HepG2 (cell line): Measurements from ENCODE around the gene CPVL. TPM values are rescaled to one million over a fixed set of nuclear protein-coding genes. Genes with fewer than 3 reads are reported as not detected.

Source experiments
- FOXM1 ChIP-seq: sonication (generic); formaldehyde crosslinking; IDR thresholded peaks from 2 replicates; pipeline ENCODE4 v1.5.0; 2020; ENCODE audit warnings: missing genetic modification reagents
- HMGA1 ChIP-seq: sonication (generic); formaldehyde crosslinking; conservative IDR thresholded peaks from 2 replicates; pipeline ENCODE4 v1.4.0; 2020; ENCODE audit warnings: missing genetic modification reagents
- HNRNPH1 ChIP-seq: fragments of 200-400 bp; formaldehyde crosslinking; optimal IDR thresholded peaks from 2 replicates; pipeline ENCODE3; 2017; ENCODE audit warnings: mild to moderate bottlenecking, low read depth, low read length
- MAFK ChIP-seq, 2 experiments: IDR thresholded peaks in 1 of 2; conservative IDR thresholded peaks in 1 of 2; 2 replicates each; pipeline ENCODE4 v1.6.1; 2011; ENCODE audit warnings: improper control_type of control experiment in 2 of 2, low read length in 2 of 2
- POGK ChIP-seq: sonication (generic); formaldehyde crosslinking; conservative IDR thresholded peaks from 2 replicates; pipeline ENCODE4 v1.8.0; 2022; ENCODE audit warnings: mild to moderate bottlenecking, moderate library complexity, missing genetic modification reagents
- PREB ChIP-seq: sonication (generic); formaldehyde crosslinking; IDR thresholded peaks from 2 replicates; pipeline ENCODE4 v1.4.0; 2020; ENCODE audit warnings: missing genetic modification reagents
- PTBP1 ChIP-seq: fragments of 200-400 bp; formaldehyde crosslinking; IDR thresholded peaks from 2 replicates; pipeline ENCODE4 v1.6.1; 2018; ENCODE audit warnings: low read length, low read depth; ENCODE audit not compliant: poor library complexity, severe bottlenecking
- RAD51 ChIP-seq: fragments of 450-650 bp; IDR thresholded peaks from 2 replicates; pipeline ENCODE4 v1.6.1; 2016; ENCODE audit warnings: borderline replicate concordance
- RBAK ChIP-seq: sonication (generic); formaldehyde crosslinking; IDR thresholded peaks from 2 replicates; pipeline ENCODE4 v1.5.1; 2020; ENCODE audit warnings: mild to moderate bottlenecking, missing genetic modification reagents
- ZBTB3 ChIP-seq: sonication (generic); formaldehyde crosslinking; IDR thresholded peaks from 2 replicates; pipeline ENCODE4 v1.4.0; 2020; ENCODE audit warnings: low read depth, mild to moderate bottlenecking, moderate library complexity, missing genetic modification reagents, borderline replicate concordance
- ZBTB7B ChIP-seq: sonication (generic); formaldehyde crosslinking; IDR thresholded peaks from 2 replicates; pipeline ENCODE4 v1.4.0; 2020; ENCODE audit warnings: missing genetic modification reagents
- ZNF121 ChIP-seq: sonication (generic); formaldehyde crosslinking; IDR thresholded peaks from 2 replicates; pipeline ENCODE4 v1.5.0; 2020; ENCODE audit warnings: mild to moderate bottlenecking, missing genetic modification reagents
- ZNF260 ChIP-seq: sonication (generic); formaldehyde crosslinking; IDR thresholded peaks from 2 replicates; pipeline ENCODE4 v1.4.0; 2020; ENCODE audit warnings: missing genetic modification reagents, low read depth, mild to moderate bottlenecking, borderline replicate concordance
- ZNF879 ChIP-seq: sonication (generic); formaldehyde crosslinking; IDR thresholded peaks from 2 replicates; pipeline ENCODE4 v1.8.1; 2023; ENCODE audit warnings: missing genetic modification reagents
- polyA plus RNA-seq, 8 experiments: library from polyadenylated mRNA; depleted of rRNA in 3 of 8; stranded (reverse) in 7 of 8; unstranded in 1 of 8; fragments of >200 nt; fragmentation: Illumina TruSeq in 4 of 8; extraction: Trizol in 4 of 8; gene quantifications; 2 replicates each; pipeline versions ENCODE4 v1.2.1 to v1.2.3, GENCODE V29; 2011 to 2016; ENCODE audit warnings: low read depth in 4 of 8, missing spikeins in 1 of 8, mixed read lengths in 1 of 8; ENCODE audit not compliant: insufficient read depth in 1 of 8
- total RNA-seq, 5 experiments: library from RNA; depleted of rRNA; stranded (reverse); fragments of >200 nt; fragmentation: Illumina TruSeq; extraction: Trizol; gene quantifications; 2 replicates each; pipeline ENCODE4 v1.2.3, GENCODE V29; 2016; ENCODE audit warnings: low read depth in 1 of 5
- TF ChIP-seq, protein P1 (sequence below): sonication (generic); formaldehyde crosslinking; IDR thresholded peaks from 2 replicates; pipeline ENCODE4 v1.5.1; 2020; ENCODE audit warnings: mild to moderate bottlenecking, missing genetic modification reagents, borderline replicate concordance
- TF ChIP-seq, protein P2 (sequence below): sonication (generic); formaldehyde crosslinking; conservative IDR thresholded peaks from 2 replicates; pipeline ENCODE4 v1.4.0; 2020; ENCODE audit warnings: mild to moderate bottlenecking, missing genetic modification reagents, moderate library complexity

Gene CPVL
- total and polyA plus RNA-seq, 2 of the 13 experiments (the other 11 are each of a cell fraction or from before 2014, with no cell fraction given), result 59.2 to 294 TPM

DNA sequence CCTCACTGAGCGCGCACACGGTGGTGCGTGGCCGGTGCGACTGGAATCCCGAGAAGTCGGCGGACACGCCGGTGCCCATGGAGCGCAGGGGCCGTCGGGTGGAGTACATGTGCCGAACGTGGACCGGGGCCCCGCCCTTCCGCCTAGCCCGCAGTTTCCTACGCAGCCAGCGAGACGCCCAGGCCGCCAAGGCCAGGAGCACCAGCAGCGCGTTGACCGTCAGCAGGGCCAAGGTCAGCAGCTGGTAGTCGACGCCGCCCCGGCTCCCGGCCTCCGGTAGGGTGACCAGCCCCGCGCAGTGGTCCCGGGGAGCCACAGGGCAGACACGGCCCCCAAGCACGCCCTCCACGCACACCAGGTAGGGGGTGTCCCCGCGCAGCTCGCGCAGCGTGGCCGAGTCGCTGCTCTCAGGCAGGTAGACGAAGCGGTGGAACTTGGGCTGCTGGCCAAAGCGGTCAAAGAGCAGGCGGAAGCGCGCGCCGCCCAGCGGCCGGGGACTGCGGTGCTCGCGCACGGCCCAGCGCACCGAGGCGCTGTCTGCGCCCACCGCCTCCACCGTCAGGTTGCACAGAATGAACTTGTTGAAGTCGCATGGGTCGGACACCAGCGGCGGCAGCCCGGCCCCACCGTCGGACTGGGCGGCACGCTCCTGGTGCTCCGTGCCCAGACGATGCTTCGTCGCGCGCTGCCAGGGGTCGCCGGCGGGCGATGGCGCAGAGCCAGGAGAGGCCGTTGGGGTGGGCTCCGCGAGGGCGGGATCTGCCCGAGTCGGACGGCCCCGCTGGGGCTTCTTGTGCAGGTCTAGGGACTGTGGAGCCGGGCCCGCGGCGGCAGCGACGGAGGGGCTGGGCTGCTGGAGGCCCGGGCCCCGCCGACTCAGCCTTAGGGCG is 190.4 kb downstream of the CPVL start (continued):
- TF ChIP-seq, protein P1, sequence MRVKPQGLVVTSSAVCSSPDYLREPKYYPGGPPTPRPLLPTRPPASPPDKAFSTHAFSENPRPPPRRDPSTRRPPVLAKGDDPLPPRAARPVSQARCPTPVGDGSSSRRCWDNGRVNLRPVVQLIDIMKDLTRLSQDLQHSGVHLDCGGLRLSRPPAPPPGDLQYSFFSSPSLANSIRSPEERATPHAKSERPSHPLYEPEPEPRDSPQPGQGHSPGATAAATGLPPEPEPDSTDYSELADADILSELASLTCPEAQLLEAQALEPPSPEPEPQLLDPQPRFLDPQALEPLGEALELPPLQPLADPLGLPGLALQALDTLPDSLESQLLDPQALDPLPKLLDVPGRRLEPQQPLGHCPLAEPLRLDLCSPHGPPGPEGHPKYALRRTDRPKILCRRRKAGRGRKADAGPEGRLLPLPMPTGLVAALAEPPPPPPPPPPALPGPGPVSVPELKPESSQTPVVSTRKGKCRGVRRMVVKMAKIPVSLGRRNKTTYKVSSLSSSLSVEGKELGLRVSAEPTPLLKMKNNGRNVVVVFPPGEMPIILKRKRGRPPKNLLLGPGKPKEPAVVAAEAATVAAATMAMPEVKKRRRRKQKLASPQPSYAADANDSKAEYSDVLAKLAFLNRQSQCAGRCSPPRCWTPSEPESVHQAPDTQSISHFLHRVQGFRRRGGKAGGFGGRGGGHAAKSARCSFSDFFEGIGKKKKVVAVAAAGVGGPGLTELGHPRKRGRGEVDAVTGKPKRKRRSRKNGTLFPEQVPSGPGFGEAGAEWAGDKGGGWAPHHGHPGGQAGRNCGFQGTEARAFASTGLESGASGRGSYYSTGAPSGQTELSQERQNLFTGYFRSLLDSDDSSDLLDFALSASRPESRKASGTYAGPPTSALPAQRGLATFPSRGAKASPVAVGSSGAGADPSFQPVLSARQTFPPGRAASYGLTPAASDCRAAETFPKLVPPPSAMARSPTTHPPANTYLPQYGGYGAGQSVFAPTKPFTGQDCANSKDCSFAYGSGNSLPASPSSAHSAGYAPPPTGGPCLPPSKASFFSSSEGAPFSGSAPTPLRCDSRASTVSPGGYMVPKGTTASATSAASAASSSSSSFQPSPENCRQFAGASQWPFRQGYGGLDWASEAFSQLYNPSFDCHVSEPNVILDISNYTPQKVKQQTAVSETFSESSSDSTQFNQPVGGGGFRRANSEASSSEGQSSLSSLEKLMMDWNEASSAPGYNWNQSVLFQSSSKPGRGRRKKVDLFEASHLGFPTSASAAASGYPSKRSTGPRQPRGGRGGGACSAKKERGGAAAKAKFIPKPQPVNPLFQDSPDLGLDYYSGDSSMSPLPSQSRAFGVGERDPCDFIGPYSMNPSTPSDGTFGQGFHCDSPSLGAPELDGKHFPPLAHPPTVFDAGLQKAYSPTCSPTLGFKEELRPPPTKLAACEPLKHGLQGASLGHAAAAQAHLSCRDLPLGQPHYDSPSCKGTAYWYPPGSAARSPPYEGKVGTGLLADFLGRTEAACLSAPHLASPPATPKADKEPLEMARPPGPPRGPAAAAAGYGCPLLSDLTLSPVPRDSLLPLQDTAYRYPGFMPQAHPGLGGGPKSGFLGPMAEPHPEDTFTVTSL (CRISPR knock-in tag), result no peak; the same call in 1 of the 2 replicates
- TF ChIP-seq ZBTB7B (CRISPR knock-in tag) (peak; percentile 88), HNRNPH1 (no peak), ZNF260 (CRISPR knock-in tag) (peak; percentile 34; the same call in 1 of the 2 replicates), ZNF879 (CRISPR knock-in tag) (peak; percentile 97; the same call in 1 of the 2 replicates), FOXM1 (peak; percentile 35; the same call in 1 of the 2 replicates), RAD51 (no peak), MAFK (conservative IDR thresholded peaks at IDR 0.05 in 1 of 2, IDR thresholded peaks at IDR 0.05 in 1 of 2; ENCODE audit: low read length in 2 of 2) (no peak), RBAK (CRISPR knock-in tag) (0 out of 2 replicates have a peak, but pooled peaks have one; percentile 30), PREB (no peak), HMGA1 (CRISPR knock-in tag) (no peak), PTBP1 (no peak), POGK (CRISPR knock-in tag) (peak; percentile 93), ZNF121 (CRISPR knock-in tag) (peak; percentile 70), ZBTB3 (CRISPR knock-in tag) (no peak; the same call in 1 of the 2 replicates)
- TF ChIP-seq, protein P2, sequence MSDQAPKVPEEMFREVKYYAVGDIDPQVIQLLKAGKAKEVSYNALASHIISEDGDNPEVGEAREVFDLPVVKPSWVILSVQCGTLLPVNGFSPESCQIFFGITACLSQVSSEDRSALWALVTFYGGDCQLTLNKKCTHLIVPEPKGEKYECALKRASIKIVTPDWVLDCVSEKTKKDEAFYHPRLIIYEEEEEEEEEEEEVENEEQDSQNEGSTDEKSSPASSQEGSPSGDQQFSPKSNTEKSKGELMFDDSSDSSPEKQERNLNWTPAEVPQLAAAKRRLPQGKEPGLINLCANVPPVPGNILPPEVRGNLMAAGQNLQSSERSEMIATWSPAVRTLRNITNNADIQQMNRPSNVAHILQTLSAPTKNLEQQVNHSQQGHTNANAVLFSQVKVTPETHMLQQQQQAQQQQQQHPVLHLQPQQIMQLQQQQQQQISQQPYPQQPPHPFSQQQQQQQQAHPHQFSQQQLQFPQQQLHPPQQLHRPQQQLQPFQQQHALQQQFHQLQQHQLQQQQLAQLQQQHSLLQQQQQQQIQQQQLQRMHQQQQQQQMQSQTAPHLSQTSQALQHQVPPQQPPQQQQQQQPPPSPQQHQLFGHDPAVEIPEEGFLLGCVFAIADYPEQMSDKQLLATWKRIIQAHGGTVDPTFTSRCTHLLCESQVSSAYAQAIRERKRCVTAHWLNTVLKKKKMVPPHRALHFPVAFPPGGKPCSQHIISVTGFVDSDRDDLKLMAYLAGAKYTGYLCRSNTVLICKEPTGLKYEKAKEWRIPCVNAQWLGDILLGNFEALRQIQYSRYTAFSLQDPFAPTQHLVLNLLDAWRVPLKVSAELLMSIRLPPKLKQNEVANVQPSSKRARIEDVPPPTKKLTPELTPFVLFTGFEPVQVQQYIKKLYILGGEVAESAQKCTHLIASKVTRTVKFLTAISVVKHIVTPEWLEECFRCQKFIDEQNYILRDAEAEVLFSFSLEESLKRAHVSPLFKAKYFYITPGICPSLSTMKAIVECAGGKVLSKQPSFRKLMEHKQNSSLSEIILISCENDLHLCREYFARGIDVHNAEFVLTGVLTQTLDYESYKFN (CRISPR knock-in tag), result peak; percentile 79
